GM23338 (cell line): ENCODE results near the gene CA6. TPM values are rescaled to one million over a fixed set of nuclear protein-coding genes. Genes with fewer than 3 reads are reported as not detected.
A peak's percentile ranks its signal among the peaks of the same experiment; 100 is the strongest.

Source experiments
- ATAC-seq: fragments of 200-7000 bp; cut with Tn5 transposase; 3 replicates; pipeline ENCODE4 v1.9.1; 2020
- DNase-seq: peaks from one replicate; pipeline ENCODE4 v3.0.0-alpha.2; 2015; ENCODE audit warnings: low spot score
- H2AFZ ChIP-seq: fragments of 200-600 bp; sonication (generic); 2 replicates; pipeline ENCODE4 v1.8.0; 2016; ENCODE audit warnings: antibody characterized with exemption, mild to moderate bottlenecking, moderate library complexity
- H3F3A ChIP-seq: fragments of 200-600 bp; sonication (generic); replicated peaks from 2 replicates; pipeline ENCODE4 v1.8.0; 2017; ENCODE audit warnings: antibody characterized with exemption, mixed run types, low read depth
- H3K27ac ChIP-seq: fragments of 200-600 bp; sonication (generic); 2 replicates; pipeline ENCODE4 v1.6.1; 2016; ENCODE audit warnings: low read depth
- H3K27me3 ChIP-seq: fragments of 200-600 bp; sonication (generic); 2 replicates; pipeline ENCODE4 v1.8.0; 2016; ENCODE audit warnings: mild to moderate bottlenecking, mixed run types, moderate library complexity; ENCODE audit not compliant: insufficient read depth
- H3K36me3 ChIP-seq: fragments of 200-600 bp; sonication (generic); 2 replicates; pipeline ENCODE4 v1.8.0; 2016; ENCODE audit warnings: mild to moderate bottlenecking; ENCODE audit not compliant: insufficient read depth
- H3K4me1 ChIP-seq: fragments of 200-600 bp; sonication (generic); 2 replicates; pipeline ENCODE4 v1.8.0; 2016; ENCODE audit warnings: mild to moderate bottlenecking, moderate library complexity; ENCODE audit not compliant: insufficient read depth
- H3K4me2 ChIP-seq: fragments of 200-600 bp; sonication (generic); 2 replicates; pipeline ENCODE4 v1.7.1; 2017; ENCODE audit warnings: mixed run types
- H3K4me3 ChIP-seq: fragments of 200-600 bp; sonication (generic); 2 replicates; pipeline ENCODE4 v1.6.1; 2016; ENCODE audit warnings: mixed run types
- H3K79me2 ChIP-seq: fragments of 200-600 bp; sonication (generic); replicated peaks from 2 replicates; pipeline ENCODE4 v1.8.0; 2017; ENCODE audit warnings: mild to moderate bottlenecking; ENCODE audit not compliant: insufficient read depth
- H3K9me2 ChIP-seq: fragments of 200-600 bp; sonication (generic); 2 replicates; pipeline ENCODE4 v1.8.0; 2017; ENCODE audit not compliant: insufficient read depth
- H4K20me1 ChIP-seq: fragments of 200-600 bp; sonication (generic); replicated peaks from 2 replicates; pipeline ENCODE4 v1.8.0; 2017; ENCODE audit warnings: mild to moderate bottlenecking; ENCODE audit not compliant: insufficient read depth
- H3K27ac Mint-ChIP-seq: 2 replicates; pipeline ENCODE4 v1.8.0; 2020; ENCODE audit warnings: inconsistent platforms, mild to moderate bottlenecking, moderate library complexity, mixed read lengths
- H3K27me3 Mint-ChIP-seq: 3 replicates; pipeline ENCODE4 v1.8.0; 2022; ENCODE audit warnings: low read depth, mild to moderate bottlenecking, moderate library complexity, mixed read lengths, inconsistent platforms; ENCODE audit not compliant: insufficient read depth, poor library complexity
- H3K36me3 Mint-ChIP-seq: 3 replicates; pipeline ENCODE4 v1.8.0; 2021; ENCODE audit warnings: low read depth, mild to moderate bottlenecking, inconsistent platforms, moderate library complexity, mixed read lengths
- H3K4me1 Mint-ChIP-seq: 3 replicates; pipeline ENCODE4 v1.8.0; 2020; ENCODE audit warnings: mild to moderate bottlenecking, inconsistent platforms, mixed read lengths
- H3K4me3 Mint-ChIP-seq: 3 replicates; pipeline ENCODE4 v1.8.0; 2021; ENCODE audit warnings: moderate library complexity, mild to moderate bottlenecking, inconsistent platforms, mixed read lengths
- H3K9me3 Mint-ChIP-seq: 3 replicates; pipeline ENCODE4 v1.8.0; 2020; ENCODE audit warnings: moderate library complexity, mild to moderate bottlenecking, inconsistent platforms, mixed read lengths
- CREB1 ChIP-seq: fragments of 250-450 bp; sonication (Bioruptor Pico); IDR thresholded peaks from 2 replicates; pipeline ENCODE4 v1.5.0; 2020; ENCODE audit warnings: low read depth, mild to moderate bottlenecking, moderate library complexity
- EZH2 ChIP-seq: fragments of 200-600 bp; sonication (generic); IDR thresholded peaks from one replicate; pipeline ENCODE4 v1.8.0; 2017; ENCODE audit warnings: antibody characterized with exemption, mild to moderate bottlenecking, low read depth; ENCODE audit not compliant: unreplicated experiment
- EZH2phosphoT487 ChIP-seq: fragments of 200-600 bp; sonication (generic); IDR thresholded peaks from one replicate; pipeline ENCODE4 v1.8.1; 2018; ENCODE audit warnings: antibody characterized with exemption; ENCODE audit not compliant: unreplicated experiment
- JUNB ChIP-seq: IDR thresholded peaks from one replicate; pipeline ENCODE4 v1.6.1; 2016; ENCODE audit warnings: antibody characterized with exemption; ENCODE audit not compliant: unreplicated experiment
- NANOG ChIP-seq: IDR thresholded peaks from 2 replicates; pipeline ENCODE4 v1.6.1; 2016; ENCODE audit warnings: antibody characterized with exemption, borderline replicate concordance
- POLR2AphosphoS5 ChIP-seq: IDR thresholded peaks from 2 replicates; pipeline ENCODE4 v1.6.1; 2016; ENCODE audit warnings: antibody characterized with exemption, low read depth
- REST ChIP-seq: IDR thresholded peaks from one replicate; pipeline ENCODE4 v1.6.1; 2018; ENCODE audit warnings: antibody characterized with exemption; ENCODE audit not compliant: unreplicated experiment
- STAT1 ChIP-seq: IDR thresholded peaks from one replicate; pipeline ENCODE4 v1.6.1; 2016; ENCODE audit warnings: antibody characterized with exemption; ENCODE audit not compliant: unreplicated experiment
- ZNF114 ChIP-seq: fragments of 250-450 bp; sonication (Bioruptor Pico); IDR thresholded peaks from 2 replicates; pipeline ENCODE4 v1.5.0; 2020; ENCODE audit warnings: mild to moderate bottlenecking, moderate library complexity
- ZNF331 ChIP-seq: fragments of 250-450 bp; sonication (Bioruptor Pico); IDR thresholded peaks from 2 replicates; pipeline ENCODE4 v1.5.0; 2020; ENCODE audit warnings: low read depth, mild to moderate bottlenecking, moderate library complexity
- ZNF462 ChIP-seq: fragments of 250-450 bp; sonication (Bioruptor Pico); IDR thresholded peaks from 2 replicates; pipeline ENCODE4 v1.5.0; 2020; ENCODE audit warnings: mild to moderate bottlenecking, moderate library complexity
- polyA plus RNA-seq: library from polyadenylated mRNA; unstranded; fragments of >200 nt; fragmentation: Nextera tagmentation; extraction: Ambion mirVana; gene quantifications from 2 replicates; pipeline ENCODE4 v1.2.1, GENCODE V29; 2016
- total RNA-seq: library from RNA; depleted of rRNA; stranded (reverse); fragments of >200 nt; shearing (Covaris generic); gene quantifications from 2 replicates; pipeline ENCODE4 v1.2.3, GENCODE V29; 2014
- TF ChIP-seq, protein P1 (sequence below), 2 experiments: fragments of 200-600 bp in 1 of 2; sonication (generic) in 1 of 2; conservative IDR thresholded peaks; 2 replicates each; pipeline versions ENCODE4 v1.5.1 to v1.6.1; 2016 to 2017; ENCODE audit warnings: antibody characterized with exemption in 2 of 2, low read depth in 2 of 2, mild to moderate bottlenecking in 2 of 2, moderate library complexity in 1 of 2
- TF ChIP-seq, protein P2 (sequence below): IDR thresholded peaks from 2 replicates; pipeline ENCODE4 v1.6.1; 2016; ENCODE audit warnings: antibody characterized with exemption

The CA6 gene
- total and polyA plus RNA-seq, 2 experiments from 2014 or later, result not detected

GRCh38 chr1:8908388-8909151, 37.1 kb upstream of the CA6 start:
- Mint-ChIP-seq H3K4me1 (peaks cover 19% of the 10 kb centered on the region), H3K4me3 (no peak overlapping the region), H3K27me3 (peaks cover 8% of the 10 kb centered on the region), H3K9me3 (peaks cover 23% of the 10 kb centered on the region), H3K36me3 (peaks cover 18% of the 10 kb centered on the region; the same call in 2 of the 3 replicates), H3K27ac (no peak overlapping the region)
- peak overlapping the region; percentile 56 for H2AFZ ChIP-seq
- no peaks in the 10 kb centered on the region for H3K36me3 ChIP-seq
- TF ChIP-seq ZNF331 (CRISPR knock-in tag), result no peak
- TF ChIP-seq ZNF114 (CRISPR knock-in tag), result no peak
- no peak for TF ChIP-seq EZH2
- no peak for TF ChIP-seq REST
- no peak for TF ChIP-seq NANOG
- no peak for TF ChIP-seq ZNF462 (CRISPR knock-in tag)
- TF ChIP-seq, protein P1, sequence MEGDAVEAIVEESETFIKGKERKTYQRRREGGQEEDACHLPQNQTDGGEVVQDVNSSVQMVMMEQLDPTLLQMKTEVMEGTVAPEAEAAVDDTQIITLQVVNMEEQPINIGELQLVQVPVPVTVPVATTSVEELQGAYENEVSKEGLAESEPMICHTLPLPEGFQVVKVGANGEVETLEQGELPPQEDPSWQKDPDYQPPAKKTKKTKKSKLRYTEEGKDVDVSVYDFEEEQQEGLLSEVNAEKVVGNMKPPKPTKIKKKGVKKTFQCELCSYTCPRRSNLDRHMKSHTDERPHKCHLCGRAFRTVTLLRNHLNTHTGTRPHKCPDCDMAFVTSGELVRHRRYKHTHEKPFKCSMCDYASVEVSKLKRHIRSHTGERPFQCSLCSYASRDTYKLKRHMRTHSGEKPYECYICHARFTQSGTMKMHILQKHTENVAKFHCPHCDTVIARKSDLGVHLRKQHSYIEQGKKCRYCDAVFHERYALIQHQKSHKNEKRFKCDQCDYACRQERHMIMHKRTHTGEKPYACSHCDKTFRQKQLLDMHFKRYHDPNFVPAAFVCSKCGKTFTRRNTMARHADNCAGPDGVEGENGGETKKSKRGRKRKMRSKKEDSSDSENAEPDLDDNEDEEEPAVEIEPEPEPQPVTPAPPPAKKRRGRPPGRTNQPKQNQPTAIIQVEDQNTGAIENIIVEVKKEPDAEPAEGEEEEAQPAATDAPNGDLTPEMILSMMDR (conservative IDR thresholded peaks at IDR 0.05; ENCODE audit: low read depth in 2 of 2), result no peak
- TF ChIP-seq CREB1, result no peak
- TF ChIP-seq, protein P2, sequence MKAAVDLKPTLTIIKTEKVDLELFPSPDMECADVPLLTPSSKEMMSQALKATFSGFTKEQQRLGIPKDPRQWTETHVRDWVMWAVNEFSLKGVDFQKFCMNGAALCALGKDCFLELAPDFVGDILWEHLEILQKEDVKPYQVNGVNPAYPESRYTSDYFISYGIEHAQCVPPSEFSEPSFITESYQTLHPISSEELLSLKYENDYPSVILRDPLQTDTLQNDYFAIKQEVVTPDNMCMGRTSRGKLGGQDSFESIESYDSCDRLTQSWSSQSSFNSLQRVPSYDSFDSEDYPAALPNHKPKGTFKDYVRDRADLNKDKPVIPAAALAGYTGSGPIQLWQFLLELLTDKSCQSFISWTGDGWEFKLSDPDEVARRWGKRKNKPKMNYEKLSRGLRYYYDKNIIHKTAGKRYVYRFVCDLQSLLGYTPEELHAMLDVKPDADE, result no peak
- no peak for TF ChIP-seq POLR2AphosphoS5
- no peak for TF ChIP-seq JUNB
- no peak for TF ChIP-seq EZH2phosphoT487
- no peak for TF ChIP-seq STAT1
- H3K4me2 ChIP-seq, result no peak overlapping the region
- ATAC-seq (peak; percentile 24), DNase-seq (no peak)
- no peaks in the 10 kb centered on the region for H3K79me2 ChIP-seq
- no peak overlapping the region for H3K27ac ChIP-seq
- H3F3A ChIP-seq, result peaks cover 5% of the 10 kb centered on the region; the same call in 1 of the 2 replicates
- H3K4me1 ChIP-seq, result peaks cover 9% of the 10 kb centered on the region; the same call in 1 of the 2 replicates
- H3K4me3 ChIP-seq, result no peak overlapping the region
- no peaks in the 10 kb centered on the region for H3K27me3 ChIP-seq
- H3K9me2 ChIP-seq, result no peaks in the 10 kb centered on the region
- no peaks in the 10 kb centered on the region for H4K20me1 ChIP-seq
